SU-DHL-6 (cell line): Measurements from ENCODE around the gene PPM1N.

Source experiments
- H2AFZ ChIP-seq: fragments of 200-600 bp; sonication (generic); 2 replicates; pipeline ENCODE4 v1.6.1; 2014; ENCODE audit warnings: low read depth, mild to moderate bottlenecking, moderate library complexity, mixed read lengths, antibody characterized with exemption, low read length; ENCODE audit not compliant: severe bottlenecking
- H3F3A ChIP-seq: fragments of 200-600 bp; shearing (Covaris generic); 2 replicates; pipeline ENCODE4 v1.6.0; 2016; ENCODE audit warnings: antibody characterized with exemption, mild to moderate bottlenecking; ENCODE audit not compliant: insufficient read depth
- H3K27ac ChIP-seq: fragments of 200-600 bp; sonication (generic); 2 replicates; pipeline ENCODE4 v1.5.1; 2016; ENCODE audit warnings: low read depth, mild to moderate bottlenecking, low read length, moderate library complexity, mixed read lengths
- H3K27me3 ChIP-seq: fragments of 200-600 bp; sonication (generic), shearing (Covaris generic); 2 replicates; pipeline ENCODE4 v1.6.0; 2014; ENCODE audit warnings: mild to moderate bottlenecking, low read length
- H3K36me3 ChIP-seq: fragments of 200-600 bp; sonication (generic); 2 replicates; pipeline ENCODE4 v1.6.1; 2014; ENCODE audit warnings: mild to moderate bottlenecking, low read length, mixed read lengths
- H3K4me2 ChIP-seq: fragments of 300-600, 200-600 bp; shearing (Covaris generic), sonication (generic); 2 replicates; pipeline ENCODE4 v1.6.0; 2014; ENCODE audit warnings: low read length, low read depth, mild to moderate bottlenecking; ENCODE audit not compliant: poor library complexity, severe bottlenecking
- H3K4me3 ChIP-seq: fragments of 200-600 bp; sonication (generic); 2 replicates; pipeline ENCODE4 v1.5.1; 2014; ENCODE audit warnings: antibody characterized with exemption, low read length, mild to moderate bottlenecking, mixed read lengths; ENCODE audit not compliant: insufficient read depth, poor library complexity, severe bottlenecking
- H3K79me2 ChIP-seq: fragments of 200-600 bp; sonication (generic); 2 replicates; pipeline ENCODE4 v1.6.1; 2014; ENCODE audit warnings: mild to moderate bottlenecking, low read length, moderate library complexity; ENCODE audit not compliant: insufficient read depth
- H3K9ac ChIP-seq: fragments of 200-600 bp; sonication (generic); 2 replicates; pipeline ENCODE4 v1.7.0; 2014; ENCODE audit warnings: mild to moderate bottlenecking, low read length
- H3K9me2 ChIP-seq: fragments of 200-600 bp; sonication (generic); replicated peaks from 2 replicates; pipeline ENCODE4 v1.6.1; 2014; ENCODE audit warnings: low read length; ENCODE audit not compliant: insufficient read depth
- H3K9me3 ChIP-seq: fragments of 200-600 bp; sonication (generic); 2 replicates; pipeline ENCODE4 v1.6.1; 2014; ENCODE audit warnings: low read length, mixed read lengths; ENCODE audit not compliant: insufficient read depth
- H4K20me1 ChIP-seq: fragments of 200-600 bp; sonication (generic); 2 replicates; pipeline ENCODE4 v1.6.1; 2014; ENCODE audit warnings: low read depth, mild to moderate bottlenecking, antibody characterized with exemption, low read length, moderate library complexity, mixed read lengths
- CTCF ChIP-seq: fragments of 200-600 bp; sonication (generic); IDR thresholded peaks from one replicate; pipeline ENCODE4 v1.5.1; 2017; ENCODE audit warnings: antibody characterized with exemption, mild to moderate bottlenecking, low read length, moderate library complexity; ENCODE audit not compliant: insufficient read depth, poor library complexity, severe bottlenecking
- EZH2phosphoT487 ChIP-seq: fragments of 200-600 bp; sonication (generic), shearing (Covaris generic); conservative IDR thresholded peaks from 2 replicates; pipeline ENCODE4 v1.6.1; 2018; ENCODE audit warnings: mild to moderate bottlenecking, antibody characterized with exemption, low read length, moderate library complexity, mixed read lengths

The PPM1N gene

DNA sequence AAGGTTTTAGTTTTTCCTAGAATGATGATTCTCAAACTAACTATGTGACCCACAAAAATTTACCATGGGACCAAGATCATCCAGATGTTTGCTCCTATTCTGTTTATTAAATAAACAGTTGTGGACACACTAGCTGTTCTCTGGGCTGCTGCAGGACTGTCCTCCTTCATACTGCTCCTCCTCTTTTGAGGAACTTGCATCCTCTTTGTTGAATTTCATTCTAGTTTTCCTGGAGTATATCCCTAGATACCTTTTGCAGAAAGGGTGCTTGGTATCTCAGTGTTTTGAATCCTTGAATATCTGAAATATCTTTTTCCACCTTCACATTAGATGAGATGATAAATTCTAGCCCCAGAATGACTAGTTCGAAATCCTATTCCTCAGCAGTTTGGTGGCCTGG lies 33.1 kb downstream of the PPM1N start:
- no peaks in the 10 kb centered on the region for H3K27me3 ChIP-seq
- no peak overlapping the region for H3K9ac ChIP-seq
- no peak overlapping the region for H3K27ac ChIP-seq
- H3K4me3 ChIP-seq: no peak overlapping the region
- H3K4me2 ChIP-seq: no peak overlapping the region
- no peaks in the 10 kb centered on the region for H4K20me1 ChIP-seq
- TF ChIP-seq CTCF (no peak), EZH2phosphoT487 (no peak)
- H3K79me2 ChIP-seq: no peaks in the 10 kb centered on the region
- no peak overlapping the region for H2AFZ ChIP-seq
- H3F3A ChIP-seq: no peaks in the 10 kb centered on the region
- no peaks in the 10 kb centered on the region for H3K36me3 ChIP-seq
- no peaks in the 10 kb centered on the region for H3K9me2 ChIP-seq
- H3K9me3 ChIP-seq: no peaks in the 10 kb centered on the region

GRCh38 chr19:45539459-45539858 lies 41.2 kb downstream of the PPM1N start:
- Histone ChIP-seq H2AFZ (no peak overlapping the region), H3K27me3 (no peaks in the 10 kb centered on the region), H3K4me3 (no peak overlapping the region), H3K36me3 (no peaks in the 10 kb centered on the region), H4K20me1 (no peaks in the 10 kb centered on the region), H3F3A (no peaks in the 10 kb centered on the region), H3K9me2 (no peaks in the 10 kb centered on the region), H3K79me2 (no peaks in the 10 kb centered on the region), H3K9me3 (no peaks in the 10 kb centered on the region), H3K4me2 (no peak overlapping the region), H3K27ac (no peak overlapping the region), H3K9ac (no peak overlapping the region)
- TF ChIP-seq CTCF (no peak), EZH2phosphoT487 (no peak)

DNA sequence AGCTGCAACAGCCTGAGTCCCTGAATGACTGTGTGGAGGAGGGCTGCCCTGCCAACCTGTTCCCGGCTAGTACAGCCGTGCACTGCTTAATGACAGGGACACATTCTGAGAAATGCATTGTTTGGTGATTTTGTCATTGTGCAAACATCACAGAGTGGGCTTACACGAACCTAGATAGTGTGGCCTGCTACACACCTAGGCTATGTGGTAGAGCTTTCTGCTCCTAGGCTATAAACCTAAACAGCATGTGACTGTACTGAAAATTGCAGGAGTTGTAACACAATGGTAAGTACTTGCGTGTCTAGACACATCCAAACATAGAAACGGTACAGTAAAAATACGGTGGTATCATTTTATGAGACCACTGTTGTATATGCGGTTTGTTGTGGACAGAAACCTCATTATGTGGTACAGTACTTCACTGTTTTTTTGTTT lies 44.0 kb downstream of the PPM1N start:
- Histone ChIP-seq H3K4me3 (no peak overlapping the region), H3K4me2 (no peak overlapping the region), H3K79me2 (no peaks in the 10 kb centered on the region), H2AFZ (no peak overlapping the region), H3K9ac (no peak overlapping the region), H3K36me3 (no peaks in the 10 kb centered on the region), H3K27ac (no peak overlapping the region), H3K9me2 (no peaks in the 10 kb centered on the region), H4K20me1 (no peaks in the 10 kb centered on the region), H3K9me3 (no peaks in the 10 kb centered on the region), H3F3A (no peaks in the 10 kb centered on the region), H3K27me3 (no peaks in the 10 kb centered on the region)
- TF ChIP-seq EZH2phosphoT487 (no peak), CTCF (no peak)
